ENCODE data around the gene RAD23A. TPM values are rescaled to one million over a fixed set of nuclear protein-coding genes. Genes with fewer than 3 reads are reported as not detected.

Gene RAD23A
- total and polyA plus RNA-seq, 9 of the 15 experiments (the other 6 are each of a cell fraction or from before 2014, with no cell fraction given), result 9.5 to 181 (median 101) TPM

- TF ChIP-seq ZNF740 (CRISPR knock-in tag; IDR thresholded peaks at IDR 0.05) (peak; percentile 69), ZNF740 (tag; IDR thresholded peaks at IDR 0.05) (no peak), ZNF639 (CRISPR knock-in tag; conservative IDR thresholded peaks at IDR 0.05 in 1 of 2, IDR thresholded peaks at IDR 0.05 in 1 of 2) (peak in 1 of 2 experiments; percentile 91; a peak in 2 of 4 replicates), CCNT2 (IDR thresholded peaks at IDR 0.05; ENCODE audit: borderline replicate concordance, extremely low read depth, insufficient read length, low read depth, low read length) (peak; percentile 31), MAX (CRISPR knock-in tag; IDR thresholded peaks at IDR 0.05) (peak; percentile 96), TRIM24 (IDR thresholded peaks at IDR 0.05) (0 out of 4 replicates have a peak, but pooled peaks of 1 of the 2 experiments have one; percentile 15), ZBTB49 (CRISPR knock-in tag; IDR thresholded peaks at IDR 0.05; ENCODE audit: borderline replicate concordance) (no peak), ZNF561 (CRISPR knock-in tag; conservative IDR thresholded peaks at IDR 0.05) (no peak), SREBF1 (IDR thresholded peaks at IDR 0.05; ENCODE audit: borderline replicate concordance, low read depth, low read length) (no peak), TRIM25 (IDR thresholded peaks at IDR 0.05; ENCODE audit: borderline replicate concordance) (no peak), PTBP1 (IDR thresholded peaks at IDR 0.05; ENCODE audit: low read depth, low read length) (no peak), ZFP91 (CRISPR knock-in tag; IDR thresholded peaks at IDR 0.05) (peak; percentile 78; the same call in 1 of the 2 replicates), ZNF431 (CRISPR knock-in tag; IDR thresholded peaks at IDR 0.05) (peak; percentile 56; the same call in 1 of the 2 replicates), FOXA3 (CRISPR knock-in tag; conservative IDR thresholded peaks at IDR 0.05 in 1 of 2, IDR thresholded peaks at IDR 0.05 in 1 of 2) (0 out of 4 replicates have a peak, but pooled peaks of 1 of the 2 experiments have one; percentile 39), RHOXF2B (CRISPR knock-in tag; conservative IDR thresholded peaks at IDR 0.05) (no peak)
Measured at GRCh38 chr19:12994701-12995595, 49.3 kb downstream of the RAD23A start, which contains the start of gene NFIX (continued).

All from K562 (cell line).